HepG2 (cell line): ENCODE results near the gene P2RX3. TPM values are rescaled to one million over a fixed set of nuclear protein-coding genes. Genes with fewer than 3 reads are reported as not detected.

Experiments used
- ATAC-seq: fragments of 200-7000 bp; cut with Tn5 transposase; 3 replicates; pipeline ENCODE4 v1.9.1; 2020; ENCODE audit warnings: mild to moderate bottlenecking, moderate library complexity
- BruUV-seq: library from RNA; stranded (reverse); fragments of 400-500 nt; replicated peaks from 2 replicates; lab custom pipeline; 2021; lab: Mats Ljungman, UMichigan
- CTCF ChIA-PET: fragments of 300-600 bp; formaldehyde crosslinking; extraction: SDS; loops from one replicate; lab custom pipeline; 2021; ENCODE audit warnings: low total read pairs, inconsistent platforms, low intra/inter-chr PET ratio; lab: Yijun Ruan, JAX
- POLR2A ChIA-PET: fragments of 350-600 bp; sonication (Branson Sonifier 250); formaldehyde crosslinking; loops from one replicate; lab custom pipeline; 2020; ENCODE audit warnings: antibody characterized with exemption, inconsistent platforms; lab: Yijun Ruan, JAX
- DNase-seq: peaks from one replicate; pipeline ENCODE4 v3.0.0-alpha.2; 2015; ENCODE audit warnings: low spot score
- FAIRE-seq: peaks from 3 replicates; lab custom pipeline; 2011; peaks lifted over from hg19 to GRCh38; lab: Jason Lieb, UNC
- H2AFZ ChIP-seq: one replicate; pipeline ENCODE4 v1.6.1; 2011; ENCODE audit warnings: low read length, inconsistent platforms
- H3K27ac ChIP-seq: fragments of 300-600 bp; 3 replicates; pipeline ENCODE4 v1.8.0; 2011; ENCODE audit warnings: mixed run types, mild to moderate bottlenecking, mixed read lengths, low read length, inconsistent platforms; ENCODE audit not compliant: insufficient read depth; ENCODE audit errors: extremely low read length
- H3K27me3 ChIP-seq, 2 experiments: fragments of 200-600 bp in 1 of 2; 2 replicates in 1 of 2; 3 replicates in 1 of 2; pipeline versions ENCODE4 v1.6.0 to v1.8.0; 2011; ENCODE audit warnings: low read length in 2 of 2, mild to moderate bottlenecking in 2 of 2, moderate library complexity in 2 of 2, inconsistent platforms in 1 of 2; ENCODE audit not compliant: insufficient read depth in 2 of 2, control insufficient read depth in 1 of 2
- H3K36me3 ChIP-seq, 2 experiments: fragments of 200-600 bp in 1 of 2; replicated peaks in 1 of 2; 2 replicates in 1 of 2; 3 replicates in 1 of 2; pipeline versions ENCODE4 v1.5.1 to v1.8.0; 2011; ENCODE audit warnings: low read length in 2 of 2, inconsistent platforms in 1 of 2; ENCODE audit not compliant: insufficient read depth in 2 of 2, control insufficient read depth in 1 of 2
- H3K4me1 ChIP-seq: 2 replicates; pipeline ENCODE4 v1.5.1; 2012; ENCODE audit warnings: low read length, inconsistent platforms; ENCODE audit not compliant: insufficient read depth
- H3K4me2 ChIP-seq: 2 replicates; pipeline ENCODE4 v1.6.0; 2011; ENCODE audit warnings: low read depth, low read length, inconsistent platforms
- H3K4me3 ChIP-seq, 3 experiments: fragments of 200-600 bp in 1 of 3; sonication (generic), shearing (Covaris generic) in 1 of 3; replicated peaks in 1 of 3; 2 replicates each; pipeline ENCODE4 v1.5.1; 2011 to 2016; ENCODE audit warnings: low read length in 3 of 3, inconsistent platforms in 2 of 3, low read depth in 2 of 3, mild to moderate bottlenecking in 2 of 3, control low read depth in 1 of 3, mixed read lengths in 1 of 3; ENCODE audit not compliant: insufficient read depth in 1 of 3
- H3K79me2 ChIP-seq: one replicate; pipeline ENCODE4 v1.6.1; 2011; ENCODE audit warnings: low read length, inconsistent platforms; ENCODE audit not compliant: insufficient read depth
- H3K9ac ChIP-seq: 2 replicates; pipeline ENCODE4 v1.6.0; 2011; ENCODE audit warnings: mild to moderate bottlenecking, low read depth, low read length, inconsistent platforms; ENCODE audit not compliant: insufficient read depth
- H3K9me3 ChIP-seq: 2 replicates; pipeline ENCODE4 v1.5.1; 2012; ENCODE audit warnings: mild to moderate bottlenecking, low read length
- H4K20me1 ChIP-seq: 2 replicates; pipeline ENCODE4 v1.6.0; 2011; ENCODE audit warnings: inconsistent platforms, mild to moderate bottlenecking, low read length, moderate library complexity; ENCODE audit not compliant: insufficient read depth
- MYC ChIP-seq: sonication (generic); formaldehyde crosslinking; IDR thresholded peaks from 2 replicates; pipeline ENCODE4 v1.9.0; 2021; ENCODE audit warnings: missing genetic modification reagents, borderline replicate concordance
- SETDB1 ChIP-seq: sonication (generic); formaldehyde crosslinking; IDR thresholded peaks from 2 replicates; pipeline ENCODE4 v1.5.1; 2020; ENCODE audit warnings: missing genetic modification reagents, mild to moderate bottlenecking, borderline replicate concordance
- TEAD2 ChIP-seq: sonication (generic); formaldehyde crosslinking; IDR thresholded peaks from 2 replicates; pipeline ENCODE4 v1.9.0; 2021; ENCODE audit warnings: missing genetic modification reagents
- THAP11 ChIP-seq: IDR thresholded peaks from 2 replicates; pipeline ENCODE4 v1.6.1; 2016; ENCODE audit warnings: missing biosample characterization, missing genetic modification reagents
- TIGD3 ChIP-seq: sonication (generic); formaldehyde crosslinking; IDR thresholded peaks from 2 replicates; pipeline ENCODE4 v1.5.1; 2020; ENCODE audit warnings: mild to moderate bottlenecking, missing genetic modification reagents, borderline replicate concordance
- ZBTB39 ChIP-seq: sonication (generic); formaldehyde crosslinking; IDR thresholded peaks from 2 replicates; pipeline ENCODE4 v1.5.0; 2020; ENCODE audit warnings: missing genetic modification reagents
- ZNF280B ChIP-seq: sonication (generic); formaldehyde crosslinking; IDR thresholded peaks from 2 replicates; pipeline ENCODE4 v1.5.0; 2020; ENCODE audit warnings: missing genetic modification reagents, mild to moderate bottlenecking, borderline replicate concordance
- ZNF34 ChIP-seq: sonication (generic); formaldehyde crosslinking; IDR thresholded peaks from 2 replicates; pipeline ENCODE4 v1.4.0; 2020; ENCODE audit warnings: mild to moderate bottlenecking, missing genetic modification reagents, borderline replicate concordance
- WGBS: methylation state at CpG from one replicate; pipeline ENCODE4 v1.1.6; 2017; ENCODE audit warnings: low lambda C conversion rate; 5-methylcytosine and 5-hydroxymethylcytosine counted together
- in situ Hi-C: cut with HindIII; loops from 2 replicates; pipeline ENCODE4 v1.10.0; 2017; ENCODE audit warnings: low pct_unique_long_range_greater_than_20kb; ENCODE audit not compliant: extremely low pct_ligation_motif_present
- intact Hi-C: fragments of 100-400 bp; cut with micrococcal nuclease; formaldehyde crosslinking; loops from one replicate; pipeline ENCODE4 v1.10.0; 2022; ENCODE audit not compliant: unreplicated experiment
- polyA plus RNA-seq, 8 experiments: library from polyadenylated mRNA; depleted of rRNA in 3 of 8; stranded (reverse) in 7 of 8; unstranded in 1 of 8; fragments of >200 nt; fragmentation: Illumina TruSeq in 4 of 8; extraction: Trizol in 4 of 8; gene quantifications; 2 replicates each; pipeline versions ENCODE4 v1.2.1 to v1.2.3, GENCODE V29; 2011 to 2016; ENCODE audit warnings: low read depth in 4 of 8, missing spikeins in 1 of 8, mixed read lengths in 1 of 8; ENCODE audit not compliant: insufficient read depth in 1 of 8
- total RNA-seq, 5 experiments: library from RNA; depleted of rRNA; stranded (reverse); fragments of >200 nt; fragmentation: Illumina TruSeq; extraction: Trizol; gene quantifications; 2 replicates each; pipeline ENCODE4 v1.2.3, GENCODE V29; 2016; ENCODE audit warnings: low read depth in 1 of 5

Gene P2RX3
- total and polyA plus RNA-seq, 2 of the 13 experiments (the other 11 are each of a cell fraction or from before 2014, with no cell fraction given), result 0.08 TPM; not detected in 1

GRCh38 chr11:57386178-57386940 is 48.2 kb downstream of the P2RX3 start:
- Histone ChIP-seq H3K9ac (no peak overlapping the region), H3K4me2 (no peak overlapping the region), H3K4me3 (no peak overlapping the region), H3K27ac (no peak overlapping the region), H4K20me1 (no peaks in the 10 kb centered on the region), H3K36me3 (no peaks in the 10 kb centered on the region), H3K79me2 (no peaks in the 10 kb centered on the region), H3K9me3 (no peaks in the 10 kb centered on the region), H3K4me1 (no peaks in the 10 kb centered on the region), H3K27me3 (no peaks in the 10 kb centered on the region; a peak in 2 of 5 replicates), H2AFZ (no peak overlapping the region)
- in situ Hi-C loops, result loop anchor here (10.0 kb wide), 1 partner anchor 58 kb away; no protein-coding TSS in a partner anchor
- ChIA-PET POLR2A (no interaction called here), CTCF (no interaction called here)
- ATAC-seq (no peak), FAIRE-seq (no peak), DNase-seq (no peak)
- 46% methylated on average over 5 of the region's 5 CpGs for WGBS
- no peak for TF ChIP-seq ZNF280B
- TF ChIP-seq TIGD3 (CRISPR knock-in tag), result no peak
- TF ChIP-seq SETDB1 (CRISPR knock-in tag), result no peak
- TF ChIP-seq THAP11 (CRISPR knock-in tag), result no peak
- TF ChIP-seq ZBTB39, result no peak
- TF ChIP-seq TEAD2 (CRISPR knock-in tag), result no peak
- TF ChIP-seq MYC (CRISPR knock-in tag), result no peak
- TF ChIP-seq ZNF34, result no peak
- intact Hi-C loops, result no loop called here
- BruUV-seq, result no TSS peak
